Measurements from ENCODE around the gene SFR1. TPM values are rescaled to one million over a fixed set of nuclear protein-coding genes. Genes with fewer than 3 reads are reported as not detected.

The SFR1 gene
- total and polyA plus RNA-seq, 4 donors: 0.83 to 5.5 (median 1.6) TPM

- no peak for TF ChIP-seq RAD21 (IDR thresholded peaks at IDR 0.05)
Measured at GRCh38 chr10:104085801-104086400, 36.1 kb upstream of the SFR1 start, which contains the start of gene COL17A1 (continued).

DNA sequence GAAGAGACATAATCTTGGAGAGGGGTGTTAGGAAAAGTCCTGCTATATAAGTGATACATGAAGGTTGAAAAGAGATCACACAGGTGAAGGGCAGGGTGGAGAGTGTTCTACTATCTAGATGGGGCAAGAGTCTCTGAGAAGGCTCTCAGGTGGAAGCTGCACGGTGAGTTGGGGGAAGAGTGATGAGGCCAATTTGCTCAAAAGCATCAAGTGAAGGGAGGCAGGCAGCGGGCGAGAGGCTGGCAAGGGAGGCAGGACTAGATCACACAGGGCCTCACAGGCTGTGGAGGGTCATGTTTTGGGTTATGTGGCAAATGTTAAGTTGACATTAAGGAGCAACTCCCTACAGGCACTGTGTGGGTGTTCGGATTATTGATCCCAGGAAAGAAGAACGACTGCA is 33.7 kb upstream of the SFR1 start:
- no peak overlapping the region for H3K4me3 ChIP-seq (ENCODE audit: low read depth in 1 of 3, low read length in 3 of 3)
- H3K36me3 ChIP-seq (ENCODE audit: control insufficient read depth in 4 of 4, insufficient read depth in 3 of 4, low read depth in 1 of 4, low read length in 3 of 4): no peaks in the 10 kb centered on the region
- WGBS: 89% methylated on average over 5 of the region's 5 CpGs
- H3K27me3 ChIP-seq (ENCODE audit: control insufficient read depth in 4 of 4, insufficient read depth in 4 of 4, low read length in 3 of 4): no peaks in the 10 kb centered on the region
- no peak for DNase-seq (ENCODE audit: low spot score)
- no peaks in the 10 kb centered on the region for H3K9me3 ChIP-seq (ENCODE audit: control insufficient read depth in 4 of 4, low read length in 3 of 4)
- no peak for TF ChIP-seq NR2F2 (IDR thresholded peaks at IDR 0.05)
- TF ChIP-seq FOXA2 (IDR thresholded peaks at IDR 0.05): no peak
- no peak for TF ChIP-seq CTCF (IDR thresholded peaks at IDR 0.05; ENCODE audit: low read depth, low read length, missing input control)
- TF ChIP-seq FOXA1 (IDR thresholded peaks at IDR 0.05): no peak
- no peak for TF ChIP-seq SP1 (IDR thresholded peaks at IDR 0.05)
- no peak for TF ChIP-seq TAF1 (conservative IDR thresholded peaks at IDR 0.05)
- TF ChIP-seq GABPA (IDR thresholded peaks at IDR 0.05 in 1 of 2, conservative IDR thresholded peaks at IDR 0.05 in 1 of 2): no peak
- TF ChIP-seq RXRA (IDR thresholded peaks at IDR 0.05): no peak
- TF ChIP-seq RAD21 (IDR thresholded peaks at IDR 0.05): no peak
- TF ChIP-seq ZBTB33 (IDR thresholded peaks at IDR 0.05): no peak
- TF ChIP-seq JUND (IDR thresholded peaks at IDR 0.05): no peak
- TF ChIP-seq HNF4G (IDR thresholded peaks at IDR 0.05): no peak
- no peak for TF ChIP-seq EGR1 (IDR thresholded peaks at IDR 0.05; ENCODE audit: low read depth in 2 of 2)
- TF ChIP-seq HNF4A (conservative IDR thresholded peaks at IDR 0.05): no peak
- no peak for TF ChIP-seq YY1 (IDR thresholded peaks at IDR 0.05)
- TF ChIP-seq ATF3 (IDR thresholded peaks at IDR 0.05): no peak
- no peaks in the 10 kb centered on the region for H3K4me1 ChIP-seq (ENCODE audit: control insufficient read depth in 4 of 4, insufficient read depth in 4 of 4, low read length in 3 of 4)
- no peak overlapping the region for H3K9ac ChIP-seq (ENCODE audit: low read depth in 1 of 2, low read length in 2 of 2)
- H3K27ac ChIP-seq (ENCODE audit: low read depth in 1 of 2, low read length in 2 of 2): no peak overlapping the region

GRCh38 chr10:104089621-104090020 is 32.4 kb upstream of the SFR1 start:
- H3K27ac ChIP-seq (ENCODE audit: low read depth in 1 of 2, low read length in 2 of 2): no peak overlapping the region
- H3K27me3 ChIP-seq (ENCODE audit: control insufficient read depth in 4 of 4, insufficient read depth in 4 of 4, low read length in 3 of 4): no peaks in the 10 kb centered on the region
- H3K36me3 ChIP-seq (ENCODE audit: control insufficient read depth in 4 of 4, insufficient read depth in 3 of 4, low read depth in 1 of 4, low read length in 3 of 4): no peaks in the 10 kb centered on the region
- H3K9ac ChIP-seq (ENCODE audit: low read depth in 1 of 2, low read length in 2 of 2): no peak overlapping the region
- H3K4me3 ChIP-seq (ENCODE audit: low read depth in 1 of 3, low read length in 3 of 3): no peak overlapping the region
- 90% methylated on average over 3 of the region's 3 CpGs for WGBS
- no peak for DNase-seq (ENCODE audit: low spot score)
- H3K4me1 ChIP-seq (ENCODE audit: control insufficient read depth in 4 of 4, insufficient read depth in 4 of 4, low read length in 3 of 4): no peaks in the 10 kb centered on the region
- H3K9me3 ChIP-seq (ENCODE audit: control insufficient read depth in 4 of 4, low read length in 3 of 4): no peaks in the 10 kb centered on the region
- TF ChIP-seq SP1 (IDR thresholded peaks at IDR 0.05) (no peak), FOXA1 (IDR thresholded peaks at IDR 0.05) (no peak)
